Measurements from ENCODE around the gene CENPP.

The CENPP gene

GRCh38 chr9:92516521-92516920 is 190.8 kb downstream of the CENPP start:
- no peak overlapping the region for H3K9ac ChIP-seq (ENCODE audit: low read length)
- no peak overlapping the region for H3K4me2 ChIP-seq (ENCODE audit: low read depth, low read length, poor library complexity, severe bottlenecking)
- no peaks in the 10 kb centered on the region for H4K20me1 ChIP-seq (ENCODE audit: low read depth, low read length)
- no peaks in the 10 kb centered on the region for H3K36me3 ChIP-seq (ENCODE audit: low read length)
- TF ChIP-seq EZH2phosphoT487 (conservative IDR thresholded peaks at IDR 0.05; ENCODE audit: low read length) (no peak), CTCF (IDR thresholded peaks at IDR 0.05; ENCODE audit: insufficient read depth, low read length, poor library complexity, severe bottlenecking) (no peak)
- H3K79me2 ChIP-seq (ENCODE audit: insufficient read depth, low read length): no peaks in the 10 kb centered on the region
- H3K27me3 ChIP-seq (ENCODE audit: low read length): no peaks in the 10 kb centered on the region
- H3K27ac ChIP-seq (ENCODE audit: low read depth, low read length): no peak overlapping the region
- no peak overlapping the region for H2AFZ ChIP-seq (ENCODE audit: low read depth, low read length, severe bottlenecking)
- no peaks in the 10 kb centered on the region for H3K9me2 ChIP-seq (replicated peaks; ENCODE audit: insufficient read depth, low read length)
- H3F3A ChIP-seq (ENCODE audit: insufficient read depth): no peaks in the 10 kb centered on the region
- H3K4me3 ChIP-seq (ENCODE audit: insufficient read depth, low read length, poor library complexity, severe bottlenecking): no peak overlapping the region
- H3K9me3 ChIP-seq (ENCODE audit: insufficient read depth, low read length): no peaks in the 10 kb centered on the region

GRCh38 chr9:92517046-92517445 is 191.3 kb downstream of the CENPP start:
- H3K36me3 ChIP-seq (ENCODE audit: low read length): no peaks in the 10 kb centered on the region
- no peak overlapping the region for H3K4me2 ChIP-seq (ENCODE audit: low read depth, low read length, poor library complexity, severe bottlenecking)
- H2AFZ ChIP-seq (ENCODE audit: low read depth, low read length, severe bottlenecking): no peak overlapping the region
- no peaks in the 10 kb centered on the region for H4K20me1 ChIP-seq (ENCODE audit: low read depth, low read length)
- H3F3A ChIP-seq (ENCODE audit: insufficient read depth): no peaks in the 10 kb centered on the region
- TF ChIP-seq EZH2phosphoT487 (conservative IDR thresholded peaks at IDR 0.05; ENCODE audit: low read length) (no peak), CTCF (IDR thresholded peaks at IDR 0.05; ENCODE audit: insufficient read depth, low read length, poor library complexity, severe bottlenecking) (no peak)
- no peaks in the 10 kb centered on the region for H3K27me3 ChIP-seq (ENCODE audit: low read length)
- H3K9me3 ChIP-seq (ENCODE audit: insufficient read depth, low read length): no peaks in the 10 kb centered on the region
- no peak overlapping the region for H3K4me3 ChIP-seq (ENCODE audit: insufficient read depth, low read length, poor library complexity, severe bottlenecking)
- H3K27ac ChIP-seq (ENCODE audit: low read depth, low read length): no peak overlapping the region
- H3K79me2 ChIP-seq (ENCODE audit: insufficient read depth, low read length): no peaks in the 10 kb centered on the region
- no peak overlapping the region for H3K9ac ChIP-seq (ENCODE audit: low read length)
- H3K9me2 ChIP-seq (replicated peaks; ENCODE audit: insufficient read depth, low read length): no peaks in the 10 kb centered on the region

- H3K27ac ChIP-seq (ENCODE audit: low read depth, low read length): no peak overlapping the region
- no peaks in the 10 kb centered on the region for H3K9me3 ChIP-seq (ENCODE audit: insufficient read depth, low read length)
- no peaks in the 10 kb centered on the region for H4K20me1 ChIP-seq (ENCODE audit: low read depth, low read length)
- no peaks in the 10 kb centered on the region for H3K9me2 ChIP-seq (replicated peaks; ENCODE audit: insufficient read depth, low read length)
- no peak overlapping the region for H2AFZ ChIP-seq (ENCODE audit: low read depth, low read length, severe bottlenecking)
- H3K79me2 ChIP-seq (ENCODE audit: insufficient read depth, low read length): no peaks in the 10 kb centered on the region
- no peak overlapping the region for H3K9ac ChIP-seq (ENCODE audit: low read length)
- H3K4me3 ChIP-seq (ENCODE audit: insufficient read depth, low read length, poor library complexity, severe bottlenecking): no peak overlapping the region
- H3K27me3 ChIP-seq (ENCODE audit: low read length): no peaks in the 10 kb centered on the region
- no peaks in the 10 kb centered on the region for H3K36me3 ChIP-seq (ENCODE audit: low read length)
- no peak for TF ChIP-seq CTCF (IDR thresholded peaks at IDR 0.05; ENCODE audit: insufficient read depth, low read length, poor library complexity, severe bottlenecking)
- no peak for TF ChIP-seq EZH2phosphoT487 (conservative IDR thresholded peaks at IDR 0.05; ENCODE audit: low read length)
- no peak overlapping the region for H3K4me2 ChIP-seq (ENCODE audit: low read depth, low read length, poor library complexity, severe bottlenecking)
- no peaks in the 10 kb centered on the region for H3F3A ChIP-seq (ENCODE audit: insufficient read depth)
Measured at GRCh38 chr9:92518199-92518598, 192.4 kb downstream of the CENPP start.
